GM12864 (cell line): ENCODE results near the gene DNAH17.
A peak's percentile ranks its signal among the peaks of the same experiment; 100 is the strongest.

Source experiments
- DNase-seq: peaks from one replicate; pipeline ENCODE4 v3.0.0-alpha.2; 2011; ENCODE audit warnings: low read depth
- H3K4me3 ChIP-seq: 2 replicates; pipeline ENCODE4 v1.5.1; 2011; ENCODE audit warnings: mild to moderate bottlenecking, low read depth, low read length, control low read depth
- CTCF ChIP-seq: IDR thresholded peaks from 2 replicates; pipeline ENCODE4 v1.5.1; 2011; ENCODE audit warnings: low read depth, mild to moderate bottlenecking, moderate library complexity, low read length, control low read depth, inconsistent platforms; ENCODE audit errors: missing control alignments

The DNAH17 gene

GRCh38 chr17:78390241-78391050, 186.8 kb downstream of the DNAH17 start:
- no peak for DNase-seq
- H3K4me3 ChIP-seq, result no peak overlapping the region
- peak; percentile 23 for TF ChIP-seq CTCF

- DNase-seq, result peak; percentile 61
- no peak overlapping the region for H3K4me3 ChIP-seq
- no peak for TF ChIP-seq CTCF
These were observed 188.9 kb downstream of the DNAH17 start for GRCh38 chr17:78387977-78388941.

- DNase-seq, result no peak
- peak overlapping the region; percentile 1; the same call in 1 of the 2 replicates for H3K4me3 ChIP-seq
- no peak for TF ChIP-seq CTCF
These were observed 192.6 kb downstream of the DNAH17 start for GRCh38 chr17:78384479-78385175.

GRCh38 chr17:78383725-78384471, 193.3 kb downstream of the DNAH17 start:
- peak; percentile 86 for DNase-seq
- no peak for TF ChIP-seq CTCF
- H3K4me3 ChIP-seq, result no peak overlapping the region; the same call in 1 of the 2 replicates

GRCh38 chr17:78381601-78382232, 195.5 kb downstream of the DNAH17 start:
- H3K4me3 ChIP-seq, result peak overlapping the region; percentile 3; the same call in 1 of the 2 replicates
- DNase-seq, result no peak
- no peak for TF ChIP-seq CTCF

GRCh38 chr17:78380370-78380769, 196.8 kb downstream of the DNAH17 start:
- TF ChIP-seq CTCF, result no peak
- no peak for DNase-seq
- no peak overlapping the region for H3K4me3 ChIP-seq
